Right lobe of liver (tissue), 4 donors: Measurements from ENCODE around the gene SLC38A10.

Source experiments
- CTCF ChIP-seq, 4 donors: fragments of 200-600 bp in 3 of 4; fragments of 450-650 bp in 1 of 4; IDR thresholded peaks; one replicate each; pipeline versions ENCODE4 v1.5.1 to v1.8.0; 2016 to 2022; ENCODE audit warnings: antibody characterized with exemption in 4 of 4, mild to moderate bottlenecking in 2 of 4
- POLR2A ChIP-seq: fragments of 450-650 bp; IDR thresholded peaks from one replicate; pipeline ENCODE4 v1.6.1; 2017; ENCODE audit warnings: antibody characterized with exemption, mild to moderate bottlenecking
- donor health status: DM: no; HTN: no; CAD: no.
- donor health status: DM: no; HTN: no; CAD: no.
- donor health status: DM: no; HTN: yes; CAD: no.

GRCh38 chr17:81270279-81270678 lies 24.8 kb downstream of the SLC38A10 start:
- TF ChIP-seq CTCF (IDR thresholded peaks at IDR 0.05): no peak
- no peak for TF ChIP-seq POLR2A
